Activated naive CD4-positive, alpha-beta T cell (primary cell): ENCODE measurements around the gene DNAH2.

Experiments used
- DNase-seq, 4 experiments: peaks; one replicate each; lab custom pipeline; 2025; lab: John Stamatoyannopoulos, UW

Gene DNAH2

GRCh38 chr17:7702776-7703175, 14.8 kb upstream of the DNAH2 start:
- no peak for DNase-seq

GRCh38 chr17:7703584-7704479, 13.7 kb upstream of the DNAH2 start:
- no peak for DNase-seq

GRCh38 chr17:7704601-7705268, 12.8 kb upstream of the DNAH2 start, which contains the start of gene EFNB3:
Gene EFNB3 (plus strand): TSS chr17:7705202. CDS start chr17:7705599, 397 bp downstream.
- DNase-seq: no peak

- no peak for DNase-seq
Measured at GRCh38 chr17:7705269-7706255, 12.0 kb upstream of the DNAH2 start.

GRCh38 chr17:7706631-7707354, 10.8 kb upstream of the DNAH2 start:
- no peak for DNase-seq

GRCh38 chr17:7707446-7707845, 10.1 kb upstream of the DNAH2 start:
- no peak for DNase-seq

GRCh38 chr17:7707858-7708750, 9.4 kb upstream of the DNAH2 start:
- no peak for DNase-seq

GRCh38 chr17:7709031-7709430, 8.5 kb upstream of the DNAH2 start:
- no peak for DNase-seq

- DNase-seq: no peak
Measured at GRCh38 chr17:7710301-7710700, 7.2 kb upstream of the DNAH2 start.

GRCh38 chr17:7711051-7711755, 6.3 kb upstream of the DNAH2 start:
- no peak for DNase-seq

GRCh38 chr17:7712111-7712771, 5.3 kb upstream of the DNAH2 start:
- DNase-seq: no peak

GRCh38 chr17:7713782-7714181, 3.8 kb upstream of the DNAH2 start:
- no peak for DNase-seq

GRCh38 chr17:7714721-7715594, 2.6 kb upstream of the DNAH2 start:
- no peak for DNase-seq

GRCh38 chr17:7715936-7716886, 1.3 kb upstream of the DNAH2 start:
- DNase-seq: no peak

- DNase-seq: no peak
Measured at GRCh38 chr17:7717756-7718350, 309 bp downstream of the DNAH2 start.

GRCh38 chr17:7719661-7720060, 2.1 kb downstream of the DNAH2 start:
- no peak for DNase-seq

- DNase-seq: no peak
Measured at GRCh38 chr17:7720125-7720524, 2.6 kb downstream of the DNAH2 start.
